H9 (cell line): ENCODE results near the gene NEAT1. TPM values are rescaled to one million over a fixed set of nuclear protein-coding genes. Genes with fewer than 3 reads are reported as not detected.
A peak's percentile ranks its signal among the peaks of the same experiment; 100 is the strongest.

Experiments
- DNase-seq: peaks from one replicate; pipeline ENCODE4 v3.0.0-alpha.2; 2017
- H2AFZ ChIP-seq: one replicate; pipeline ENCODE4 v1.6.1; 2013; ENCODE audit warnings: mild to moderate bottlenecking, low read length, control low read depth, moderate library complexity
- H2AK5ac ChIP-seq: 2 replicates; pipeline ENCODE4 v1.6.1; 2013; ENCODE audit warnings: low read length, control low read depth, mixed read lengths; ENCODE audit not compliant: insufficient read length
- H2BK120ac ChIP-seq: one replicate; pipeline ENCODE4 v1.6.1; 2013; ENCODE audit warnings: low read depth, mild to moderate bottlenecking, low read length, control low read depth, inconsistent platforms; ENCODE audit not compliant: poor library complexity, severe bottlenecking
- H2BK12ac ChIP-seq: 2 replicates; pipeline ENCODE4 v1.6.1; 2013; ENCODE audit warnings: low read length, control low read depth, mixed read lengths, low read depth; ENCODE audit not compliant: insufficient read length
- H2BK15ac ChIP-seq: 2 replicates; pipeline ENCODE4 v1.6.1; 2013; ENCODE audit warnings: low read depth, low read length, control low read depth
- H2BK20ac ChIP-seq: one replicate; pipeline ENCODE4 v1.6.1; 2013; ENCODE audit warnings: low read depth, mild to moderate bottlenecking, low read length, control low read depth, inconsistent platforms; ENCODE audit not compliant: poor library complexity, severe bottlenecking
- H2BK5ac ChIP-seq: 2 replicates; pipeline ENCODE4 v1.6.1; 2013; ENCODE audit warnings: low read length, control low read depth, mixed read lengths; ENCODE audit not compliant: insufficient read length
- H3K14ac ChIP-seq: 2 replicates; pipeline ENCODE4 v1.6.1; 2013; ENCODE audit warnings: low read length, control low read depth; ENCODE audit not compliant: insufficient read depth
- H3K18ac ChIP-seq: 2 replicates; pipeline ENCODE4 v1.6.1; 2013; ENCODE audit warnings: low read depth, mild to moderate bottlenecking, mixed read lengths, low read length, control low read depth; ENCODE audit not compliant: insufficient read length
- H3K23ac ChIP-seq: 2 replicates; pipeline ENCODE4 v1.6.1; 2013; ENCODE audit warnings: low read length, control low read depth, mixed read lengths, low read depth; ENCODE audit not compliant: insufficient read length
- H3K23me2 ChIP-seq: 2 replicates; pipeline ENCODE4 v1.6.1; 2013; ENCODE audit warnings: low read depth, mild to moderate bottlenecking, mixed read lengths, low read length, control low read depth; ENCODE audit not compliant: insufficient read length, poor library complexity, severe bottlenecking
- H3K27ac ChIP-seq: 2 replicates; pipeline ENCODE4 v1.5.1; 2013; ENCODE audit warnings: low read length, control low read depth, mixed read lengths, low read depth; ENCODE audit not compliant: insufficient read length
- H3K27me3 ChIP-seq: 2 replicates; pipeline ENCODE4 v1.6.1; 2013; ENCODE audit warnings: low read length, control low read depth, inconsistent platforms; ENCODE audit not compliant: insufficient read depth
- H3K4ac ChIP-seq: 2 replicates; pipeline ENCODE4 v1.6.1; 2013; ENCODE audit warnings: low read depth, mild to moderate bottlenecking, control low read depth, inconsistent platforms, low read length, moderate library complexity
- H3K4me1 ChIP-seq: 2 replicates; pipeline ENCODE4 v1.6.1; 2013; ENCODE audit warnings: low read length, control low read depth, inconsistent platforms; ENCODE audit not compliant: insufficient read depth
- H3K4me2 ChIP-seq: 2 replicates; pipeline ENCODE4 v1.6.1; 2013; ENCODE audit warnings: low read length, control low read depth, mixed read lengths; ENCODE audit not compliant: insufficient read length, insufficient read depth
- H3K56ac ChIP-seq: 2 replicates; pipeline ENCODE4 v1.6.1; 2013; ENCODE audit warnings: low read depth, mild to moderate bottlenecking, mixed read lengths, low read length, control low read depth; ENCODE audit not compliant: insufficient read length
- H3K79me1 ChIP-seq: 2 replicates; pipeline ENCODE4 v1.6.1; 2013; ENCODE audit warnings: low read depth, mild to moderate bottlenecking, moderate library complexity, low read length, control low read depth, inconsistent platforms; ENCODE audit not compliant: insufficient read depth, poor library complexity, severe bottlenecking
- H3K79me2 ChIP-seq: 2 replicates; pipeline ENCODE4 v1.6.1; 2013; ENCODE audit warnings: low read length, control low read depth, inconsistent platforms; ENCODE audit not compliant: insufficient read depth
- H3K9ac ChIP-seq: 2 replicates; pipeline ENCODE4 v1.6.1; 2013; ENCODE audit warnings: low read length, control low read depth, mixed read lengths; ENCODE audit not compliant: insufficient read length; ENCODE audit errors: extremely low read depth
- H3K9me3 ChIP-seq: one replicate; pipeline ENCODE4 v1.6.1; 2013; ENCODE audit warnings: low read depth, low read length, inconsistent platforms; ENCODE audit not compliant: control insufficient read depth
- H3T11ph ChIP-seq: one replicate; pipeline ENCODE4 v1.6.1; 2013; ENCODE audit warnings: mild to moderate bottlenecking, low read length, control low read depth, inconsistent platforms
- H4K20me1 ChIP-seq: one replicate; pipeline ENCODE4 v1.6.1; 2013; ENCODE audit not compliant: control insufficient read depth, insufficient read length, insufficient read depth
- H4K5ac ChIP-seq: 2 replicates; pipeline ENCODE4 v1.6.1; 2013; ENCODE audit warnings: low read depth, mild to moderate bottlenecking, mixed read lengths, low read length, control low read depth; ENCODE audit not compliant: insufficient read length
- H4K8ac ChIP-seq: replicated peaks from 2 replicates; pipeline ENCODE4 v1.6.1; 2013; ENCODE audit warnings: low read length, control low read depth, mixed read lengths, low read depth; ENCODE audit not compliant: insufficient read length
- H4K91ac ChIP-seq: 2 replicates; pipeline ENCODE4 v1.6.1; 2013; ENCODE audit warnings: low read depth, mild to moderate bottlenecking, moderate library complexity, mixed read lengths, low read length, control low read depth; ENCODE audit not compliant: insufficient read length
- H3K27ac Mint-ChIP-seq, 3 experiments: 2 replicates in 2 of 3; 3 replicates in 1 of 3; pipeline ENCODE4 v1.8.0; 2020 to 2021; ENCODE audit warnings: mixed read lengths in 3 of 3, mild to moderate bottlenecking in 1 of 3, moderate library complexity in 1 of 3
- H3K27me3 Mint-ChIP-seq: 2 replicates; pipeline ENCODE4 v1.8.0; 2021; ENCODE audit warnings: low read depth, mild to moderate bottlenecking, moderate library complexity, mixed read lengths
- H3K36me3 Mint-ChIP-seq, 3 experiments: 2 replicates in 2 of 3; 3 replicates in 1 of 3; pipeline ENCODE4 v1.8.0; 2020 to 2021; ENCODE audit warnings: low read depth in 3 of 3, mixed read lengths in 3 of 3; ENCODE audit not compliant: insufficient read depth in 1 of 3
- H3K4me1 Mint-ChIP-seq, 2 experiments: 2 replicates each; pipeline ENCODE4 v1.8.0; 2020; ENCODE audit warnings: mixed read lengths in 2 of 2
- H3K4me3 Mint-ChIP-seq, 2 experiments: 2 replicates in 1 of 2; 3 replicates in 1 of 2; pipeline ENCODE4 v1.8.0; 2020 to 2021; ENCODE audit warnings: mild to moderate bottlenecking in 2 of 2, mixed read lengths in 2 of 2, moderate library complexity in 1 of 2
- H3K9me3 Mint-ChIP-seq, 2 experiments: 2 replicates in 1 of 2; 3 replicates in 1 of 2; pipeline ENCODE4 v1.8.0; 2020; ENCODE audit warnings: mild to moderate bottlenecking in 2 of 2, mixed read lengths in 2 of 2, moderate library complexity in 1 of 2
- CTCF ChIP-seq: fragments of 200-600 bp; sonication (generic); conservative IDR thresholded peaks from 3 replicates; pipeline ENCODE4 v1.8.0; 2021; ENCODE audit warnings: antibody characterized with exemption, mild to moderate bottlenecking
- WGBS: extraction: QIAGEN DNeasy Blood & Tissue Kit; methylation state at CpG from one replicate; pipeline ENCODE4 v1.1.7; 2013; ENCODE audit warnings: missing lambda C conversion rate, low lambda C conversion rate, mixed read lengths; ENCODE audit not compliant: insufficient read length; ENCODE audit errors: extremely low coverage; 5-methylcytosine and 5-hydroxymethylcytosine counted together
- total RNA-seq: library from RNA; stranded (reverse); gene quantifications from 2 replicates; pipeline ENCODE4 v1.2.1, GENCODE V29; 2021

The NEAT1 gene
- total RNA-seq, 1 experiment from 2014 or later = 12.7 TPM

- no peaks in the 10 kb centered on the region; the same call in 1 of the 2 replicates for H3K4me1 ChIP-seq
- H3K9me3 ChIP-seq = no peaks in the 10 kb centered on the region
- no peak overlapping the region for H2BK20ac ChIP-seq
- H3K4ac ChIP-seq = no peak overlapping the region
- no peak overlapping the region for H2BK15ac ChIP-seq
- Mint-ChIP-seq H3K27ac (peak overlapping the region in 1 of 3 experiments; percentile 76; a peak in 2 of 7 replicates), H3K4me3 (peak overlapping the region in 1 of 2 experiments; percentile 32; a peak in 1 of 5 replicates), H3K36me3 (peaks cover 0 to 8% (median 5%) of the 10 kb centered on the region in 3 experiments; a peak in 4 of 7 replicates), H3K9me3 (no peaks in the 10 kb centered on the region), H3K4me1 (peaks cover 11 to 13% of the 10 kb centered on the region in 2 experiments), H3K27me3 (peaks cover 3% of the 10 kb centered on the region; the same call in 1 of the 2 replicates)
- H3K23me2 ChIP-seq = no peaks in the 10 kb centered on the region
- H3T11ph ChIP-seq = no peak overlapping the region
- no peak for DNase-seq
- no peak overlapping the region for H2AK5ac ChIP-seq
- no peak for TF ChIP-seq CTCF
- no peaks in the 10 kb centered on the region for H3K79me1 ChIP-seq
- no peak overlapping the region for H2BK5ac ChIP-seq
- no peak overlapping the region for H3K56ac ChIP-seq
- no peaks in the 10 kb centered on the region for H3K27me3 ChIP-seq
- H3K18ac ChIP-seq = no peak overlapping the region
- no peaks in the 10 kb centered on the region for H3K79me2 ChIP-seq
- no peak overlapping the region for H4K8ac ChIP-seq
- H2BK12ac ChIP-seq = no peak overlapping the region
- no peak overlapping the region for H2BK120ac ChIP-seq
- no peak overlapping the region; the same call in 1 of the 2 replicates for H3K14ac ChIP-seq
- WGBS = no CpG with 5 or more reads among the region's 20 CpGs
- H3K27ac ChIP-seq = no peak overlapping the region
- H3K9ac ChIP-seq = no peak overlapping the region
- no peak overlapping the region for H3K4me2 ChIP-seq
- H4K91ac ChIP-seq = no peak overlapping the region
- H4K5ac ChIP-seq = no peak overlapping the region
- peaks cover 2% of the 10 kb centered on the region for H4K20me1 ChIP-seq
- no peak overlapping the region for H3K23ac ChIP-seq
- H2AFZ ChIP-seq = no peak overlapping the region
These were observed 33.2 kb upstream of the NEAT1 start for GRCh38 chr11:65389294-65389980.
